Cerebellar nuclear complex (tissue), 1 donor: ENCODE measurements around the gene MAP2K5.
"Not testable (repeated sequence)": the region's sequence is repeated elsewhere in the genome, so short reads cannot be mapped to it uniquely, and the experiment has no call there.

Source experiments
- DNase-seq, 2 experiments: peaks; one replicate each; lab custom pipeline; 2025; lab: John Stamatoyannopoulos, UW

Gene MAP2K5

DNA sequence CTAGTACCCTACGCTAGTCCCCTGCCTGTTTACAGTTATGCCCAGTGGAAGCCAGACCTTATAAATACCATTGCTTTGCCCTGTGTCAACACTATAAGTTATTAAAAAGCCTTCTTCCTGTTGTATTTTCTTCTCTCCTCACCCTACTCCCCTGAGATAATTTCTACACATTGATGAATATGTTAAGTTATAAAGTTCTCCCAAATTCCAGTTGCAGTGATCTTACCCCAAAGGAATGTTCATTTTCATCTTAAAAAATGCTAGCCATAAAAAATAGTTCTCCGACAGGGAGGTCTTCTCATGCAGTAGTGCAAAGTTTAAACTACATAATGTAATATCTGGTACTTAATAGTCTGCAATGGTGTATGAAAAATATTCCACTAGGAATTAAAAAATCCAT is 58.6 kb downstream of the MAP2K5 start:
- DNase-seq: no peak

DNA sequence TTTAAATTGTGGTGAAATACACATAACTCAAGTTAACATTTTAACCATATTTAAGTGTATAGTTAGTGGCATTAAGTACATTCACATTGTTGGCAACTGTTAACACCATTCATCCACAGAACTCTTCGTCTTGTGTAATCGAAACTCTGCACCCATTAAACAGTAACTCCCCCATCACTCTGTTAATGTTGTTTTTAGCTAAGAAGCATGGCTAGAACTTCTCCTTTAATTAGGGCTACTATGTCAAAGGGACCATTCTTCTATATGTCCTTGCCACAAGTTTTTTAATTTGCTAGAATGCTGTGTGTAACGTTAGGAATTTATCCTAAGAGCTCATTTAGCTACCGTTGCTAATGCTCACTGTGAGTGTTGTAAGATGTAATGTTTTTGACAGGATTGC is 60.6 kb downstream of the MAP2K5 start:
- DNase-seq: no peak

DNA sequence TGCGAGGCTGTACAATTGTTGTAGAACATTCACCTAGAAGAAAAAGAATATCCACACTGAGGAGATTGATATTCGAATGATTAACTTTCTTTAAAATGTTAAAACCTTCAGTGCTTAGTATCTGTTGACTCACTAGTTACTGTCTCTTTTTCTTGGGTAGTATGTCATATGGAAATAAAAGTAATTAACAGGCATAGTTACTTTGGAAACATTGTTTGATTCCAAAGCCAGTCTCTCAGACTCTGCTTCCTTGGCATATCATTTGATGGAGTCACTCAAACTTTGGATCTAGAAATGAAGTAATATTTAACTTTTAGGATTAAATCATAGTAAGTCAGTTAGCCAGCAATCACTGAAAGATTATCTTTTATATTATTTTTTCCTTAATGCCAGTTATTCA is 63.4 kb downstream of the MAP2K5 start:
- DNase-seq: no peak

DNA sequence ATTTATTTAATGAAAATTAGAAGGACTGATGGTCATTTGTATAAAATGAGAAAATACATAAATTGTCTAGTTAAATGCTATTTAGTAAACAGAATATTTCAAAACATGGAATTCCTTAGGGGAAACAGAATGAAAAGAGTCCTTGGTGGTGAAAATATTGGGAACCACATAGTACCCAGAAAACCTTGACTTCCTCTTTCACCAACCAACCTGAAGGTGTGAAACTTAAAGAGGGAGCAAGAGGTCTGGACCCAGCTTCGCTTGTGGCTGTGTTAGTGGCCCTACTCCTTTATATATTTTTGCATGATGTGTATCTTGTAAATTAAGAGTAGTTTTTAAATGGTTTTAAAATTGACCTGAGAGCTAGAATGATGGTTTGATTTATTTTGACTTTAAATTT is 64.2 kb downstream of the MAP2K5 start:
- no peak for DNase-seq

DNA sequence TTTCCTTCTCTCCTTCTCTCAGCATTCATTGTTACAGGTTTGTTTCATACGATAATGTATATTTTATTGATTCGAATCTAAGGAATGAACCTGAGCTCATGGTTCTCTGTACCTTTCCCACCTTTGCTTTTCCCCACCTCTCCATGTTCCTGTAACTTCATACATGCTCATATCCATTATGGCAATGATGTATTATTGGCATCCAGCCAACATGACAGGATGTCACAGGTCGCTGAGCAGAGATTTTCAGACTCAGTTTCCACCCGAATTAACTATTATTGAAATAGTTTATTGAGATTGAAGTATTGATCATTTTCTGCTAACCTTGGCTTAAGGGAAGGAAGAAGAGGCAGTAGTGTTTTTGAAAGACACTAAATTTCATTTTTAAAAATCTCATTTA is 64.8 kb downstream of the MAP2K5 start:
- DNase-seq: no peak

DNA sequence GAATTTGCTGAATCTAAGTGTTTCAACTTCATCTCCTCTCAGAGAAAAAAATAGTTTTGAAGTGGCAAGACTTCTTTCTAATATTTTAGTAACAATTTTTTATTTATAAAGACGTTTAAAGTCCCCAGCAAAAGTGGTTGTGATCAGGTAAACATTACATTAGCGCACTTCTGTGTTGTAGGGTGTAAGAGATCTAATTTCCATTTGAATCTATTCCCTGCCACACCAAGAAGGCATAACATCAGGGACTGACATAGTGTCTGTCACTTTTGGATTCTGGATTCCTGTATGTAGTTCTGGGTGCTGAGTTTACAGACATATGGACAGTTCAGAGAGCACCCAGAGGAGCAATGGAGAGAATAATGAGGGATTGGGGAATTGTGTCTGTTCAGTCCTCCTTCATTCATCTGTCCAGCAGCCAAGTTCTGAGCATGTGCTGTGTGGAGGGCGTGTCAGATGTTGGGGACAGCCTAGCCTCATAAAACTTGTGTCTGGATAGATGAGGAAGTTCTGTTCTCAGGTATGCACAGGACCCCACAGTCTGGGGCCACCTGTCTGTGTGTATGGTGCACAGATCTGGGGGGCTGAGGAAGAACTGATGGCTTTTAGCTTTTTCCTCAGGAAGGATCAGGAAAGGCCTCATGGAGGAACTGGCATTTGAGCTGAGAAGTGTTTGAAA is 65.6 kb downstream of the MAP2K5 start:
- no peak for DNase-seq

DNA sequence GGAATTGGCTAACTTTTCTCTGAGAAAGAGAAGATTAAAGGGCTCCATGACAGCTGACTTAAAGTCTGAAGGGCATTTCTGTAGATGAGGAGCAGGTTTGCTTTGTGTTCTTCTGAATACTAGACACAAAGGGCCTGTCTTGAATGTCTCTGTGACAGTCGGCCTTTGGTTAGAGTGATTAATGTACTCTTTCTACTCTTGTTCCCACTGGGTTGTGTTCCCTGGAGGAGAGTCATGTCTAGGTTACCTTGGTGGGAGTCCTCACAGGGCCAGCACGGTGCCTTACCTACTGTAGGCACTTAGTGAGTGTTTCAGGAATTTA is 66.1 kb downstream of the MAP2K5 start:
- no peak for DNase-seq

DNA sequence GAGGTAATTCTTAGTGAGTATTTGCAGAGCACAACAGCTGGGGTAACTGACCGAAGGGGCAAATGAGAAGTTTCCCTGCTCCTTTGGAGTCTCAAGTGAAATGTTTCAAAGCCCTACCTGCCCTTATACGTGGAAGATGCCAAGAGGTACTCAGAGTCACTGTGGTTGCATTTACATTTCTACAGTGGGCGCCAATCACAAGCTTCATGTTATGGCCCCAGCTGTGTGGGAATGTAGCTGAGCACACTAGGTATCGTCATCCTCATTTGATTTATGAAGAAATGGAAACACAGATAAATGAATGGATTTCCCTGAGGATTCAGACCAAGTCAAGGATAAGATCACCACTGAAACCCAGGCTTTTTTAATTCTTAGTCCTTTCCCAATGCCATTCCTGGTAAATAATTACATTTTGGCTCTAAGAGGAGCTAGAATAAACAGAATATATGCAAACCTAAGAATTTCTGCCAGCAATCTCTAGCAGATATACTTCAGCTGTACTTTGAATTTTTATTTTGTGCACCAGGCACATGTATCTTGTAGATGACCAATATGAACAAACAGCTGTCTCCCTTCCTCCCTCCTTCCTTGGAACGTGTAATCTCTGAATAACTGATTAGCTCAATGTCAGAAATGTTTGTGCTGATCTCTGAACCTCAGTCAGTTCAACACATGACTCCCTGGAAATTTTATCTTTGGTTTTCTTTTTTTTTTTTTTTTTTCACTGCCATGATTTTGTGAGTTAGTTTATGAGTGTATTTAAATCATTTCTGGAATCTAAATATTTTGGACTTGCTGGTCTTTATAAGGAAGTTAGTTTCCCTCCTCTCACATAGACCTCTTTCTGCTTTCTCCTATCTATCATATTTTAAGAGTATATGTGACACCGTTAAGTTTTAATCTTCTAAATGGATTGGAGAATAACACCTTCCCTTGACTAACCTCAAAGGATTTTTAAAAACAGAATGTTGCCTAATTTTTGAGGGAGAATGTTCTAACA is 69.2 kb downstream of the MAP2K5 start:
- no peak for DNase-seq

DNA sequence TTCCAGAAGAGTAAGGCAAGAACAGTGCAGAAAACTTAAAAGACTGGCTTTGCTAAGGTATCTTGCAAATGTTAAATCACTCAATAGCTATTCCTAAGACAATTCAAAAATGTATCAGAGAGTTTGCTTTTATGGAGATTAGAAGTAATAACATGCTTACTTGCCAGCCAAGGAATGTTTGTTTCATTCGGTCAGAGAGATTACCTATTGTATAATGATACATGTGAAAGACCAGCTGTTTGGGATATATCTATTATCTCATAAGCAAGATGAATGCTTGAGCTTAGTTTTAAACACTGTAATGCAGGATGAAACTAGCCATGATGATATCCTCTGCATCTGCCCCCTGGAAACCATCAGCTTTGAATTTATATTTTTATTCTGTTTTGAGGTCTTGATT is 70.7 kb downstream of the MAP2K5 start:
- no peak for DNase-seq

DNA sequence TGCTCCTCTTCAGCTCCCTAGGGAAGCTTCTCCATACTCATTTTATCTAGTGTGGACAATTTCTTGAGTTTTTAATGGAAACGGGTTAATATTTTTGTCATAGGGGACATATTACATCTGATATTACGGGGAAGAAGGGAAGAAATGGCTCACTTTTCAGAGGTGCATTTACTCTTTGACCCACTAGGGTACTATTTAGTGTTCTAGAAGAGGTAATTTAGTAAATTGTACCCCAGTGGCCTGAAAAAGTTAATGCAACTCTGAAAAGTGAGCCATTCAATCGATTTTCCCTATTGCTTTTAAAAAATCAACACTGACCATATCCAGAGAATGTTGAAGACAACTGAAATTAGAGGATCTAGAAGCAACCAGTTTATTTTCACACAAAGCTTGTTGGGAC is 71.2 kb downstream of the MAP2K5 start:
- no peak for DNase-seq

DNA sequence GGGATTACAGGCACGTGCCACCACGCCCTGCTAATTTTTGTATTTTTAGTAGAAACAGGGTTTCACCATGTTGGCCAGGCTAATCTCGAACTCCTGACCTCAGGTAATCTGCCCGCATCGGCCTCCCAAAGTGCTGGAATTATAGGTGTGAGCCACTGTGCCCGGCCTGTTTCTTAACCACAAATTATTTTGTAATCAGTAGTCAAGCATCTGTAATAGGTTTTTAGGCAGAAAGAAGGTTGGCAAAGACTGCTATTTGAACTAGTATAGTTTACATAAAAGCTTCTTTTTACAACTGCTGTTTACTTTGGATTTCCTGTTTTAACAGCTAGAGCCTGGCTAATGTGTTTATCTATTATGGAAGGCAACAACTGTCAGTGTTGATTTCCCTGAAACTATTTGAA is 72.6 kb downstream of the MAP2K5 start:
- DNase-seq: not testable (repeated sequence)

DNA sequence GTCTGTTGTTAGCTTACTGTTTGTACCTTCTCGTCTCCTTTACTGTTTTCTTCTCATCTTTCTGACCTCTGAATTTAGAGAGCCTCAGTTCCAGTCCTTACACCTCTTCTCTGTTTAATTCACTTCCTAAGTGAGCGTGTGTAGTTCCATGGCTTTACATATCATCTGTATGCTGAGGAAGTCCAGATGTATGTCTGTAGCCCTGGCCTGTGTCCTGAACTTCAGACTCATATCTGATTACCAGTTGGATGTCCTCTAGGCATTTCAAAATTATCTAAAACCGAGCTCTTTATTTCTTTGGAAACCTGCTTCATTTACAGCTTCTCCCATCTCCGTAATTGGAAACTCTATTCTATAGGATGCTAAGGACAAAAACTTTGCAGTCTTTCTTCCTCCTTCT is 75.8 kb downstream of the MAP2K5 start:
- DNase-seq: no peak

DNA sequence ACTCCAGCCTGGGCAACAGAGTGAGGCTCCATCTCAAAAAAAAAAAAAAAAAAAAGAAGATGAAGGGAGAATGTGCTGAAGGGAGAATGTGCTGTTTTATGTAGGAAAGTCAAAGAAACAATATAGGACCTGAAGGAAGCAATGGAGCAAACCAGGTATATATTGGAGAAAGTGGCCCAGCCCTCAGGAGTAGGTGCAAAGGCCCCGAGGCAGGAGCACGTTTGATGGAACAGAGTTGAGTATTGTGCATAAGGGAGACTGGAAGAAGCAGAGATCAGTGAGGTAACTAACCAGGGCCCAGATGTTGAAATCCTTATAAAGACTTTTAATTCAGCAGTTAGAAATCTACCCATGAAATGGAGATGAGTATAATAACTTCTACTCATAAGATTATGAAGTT is 79.6 kb downstream of the MAP2K5 start:
- no peak for DNase-seq

DNA sequence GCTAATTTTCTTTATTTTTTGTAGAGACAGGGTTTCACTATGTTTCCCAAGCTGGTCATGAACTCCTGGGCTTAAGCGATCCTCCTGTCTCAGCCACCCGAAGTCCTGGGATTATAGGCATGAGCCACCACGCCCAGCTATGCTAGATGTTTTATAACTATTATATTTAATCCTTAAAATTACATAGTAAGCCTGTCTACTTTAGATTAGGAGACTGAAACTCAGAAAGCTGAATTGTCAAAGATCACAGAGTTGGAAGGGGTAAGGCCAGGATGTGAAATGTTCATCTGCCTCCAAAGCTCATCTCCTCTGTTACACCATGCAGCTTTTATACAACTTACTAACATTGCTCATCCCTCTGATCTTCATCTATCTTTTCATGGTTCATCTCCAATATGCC is 89.8 kb downstream of the MAP2K5 start:
- no peak for DNase-seq

DNA sequence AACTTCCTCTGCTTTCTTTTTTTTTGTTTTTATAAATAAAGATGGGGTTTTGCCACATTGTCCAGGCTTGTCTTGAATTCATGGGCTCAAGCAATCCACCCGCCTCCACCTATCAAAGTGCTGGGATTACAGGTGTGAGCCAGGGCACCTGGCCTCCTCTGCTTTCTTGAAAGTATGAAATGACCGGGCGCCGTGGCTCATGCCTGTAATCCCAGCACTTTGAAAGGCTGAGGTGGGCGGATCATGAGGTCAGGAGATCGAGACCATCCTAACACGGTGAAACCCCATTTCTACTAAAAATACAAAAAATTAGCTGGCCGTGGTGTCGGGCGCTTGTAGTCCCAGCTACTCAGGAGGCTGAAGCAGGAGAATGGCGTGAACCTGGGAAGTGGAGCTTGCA is 93.4 kb downstream of the MAP2K5 start:
- not testable (repeated sequence) for DNase-seq

DNA sequence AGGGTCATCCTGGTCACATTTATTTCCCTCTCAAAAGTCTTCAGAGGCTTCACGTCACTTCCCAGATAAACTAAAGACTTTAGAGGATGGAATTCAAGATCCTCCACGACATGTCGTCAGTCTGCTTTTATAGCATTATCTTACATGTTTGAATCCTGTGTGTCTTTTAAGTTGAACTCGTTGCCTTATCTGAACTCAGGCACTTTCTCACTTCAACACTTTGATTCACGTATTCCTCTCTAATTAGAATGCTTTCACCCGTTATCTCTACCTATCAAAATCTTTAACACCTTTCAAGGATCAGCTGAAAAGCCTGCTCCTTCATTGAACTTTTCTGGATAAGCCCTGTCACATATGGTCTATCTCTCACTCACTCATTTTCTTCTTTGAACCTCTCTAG is 97.1 kb downstream of the MAP2K5 start:
- DNase-seq: no peak

DNA sequence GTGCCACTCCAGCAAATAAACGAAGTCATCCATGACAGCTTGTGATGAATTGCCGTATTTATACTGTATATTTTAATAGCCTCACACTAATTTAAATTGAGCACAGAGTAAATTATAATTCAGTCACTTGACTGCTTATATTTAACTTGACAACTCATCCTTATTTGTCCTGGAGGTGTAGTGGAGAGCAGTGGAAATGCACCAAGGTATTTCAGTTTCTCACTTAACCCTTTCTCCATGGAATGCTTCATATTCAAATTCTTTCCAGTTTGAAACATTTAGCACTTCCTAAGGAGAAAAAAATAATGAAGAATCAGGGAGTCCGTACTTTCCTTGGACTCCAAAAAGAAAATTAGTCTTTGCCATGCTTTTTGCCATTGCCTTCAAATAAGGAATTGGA is 99.0 kb downstream of the MAP2K5 start:
- DNase-seq: no peak

DNA sequence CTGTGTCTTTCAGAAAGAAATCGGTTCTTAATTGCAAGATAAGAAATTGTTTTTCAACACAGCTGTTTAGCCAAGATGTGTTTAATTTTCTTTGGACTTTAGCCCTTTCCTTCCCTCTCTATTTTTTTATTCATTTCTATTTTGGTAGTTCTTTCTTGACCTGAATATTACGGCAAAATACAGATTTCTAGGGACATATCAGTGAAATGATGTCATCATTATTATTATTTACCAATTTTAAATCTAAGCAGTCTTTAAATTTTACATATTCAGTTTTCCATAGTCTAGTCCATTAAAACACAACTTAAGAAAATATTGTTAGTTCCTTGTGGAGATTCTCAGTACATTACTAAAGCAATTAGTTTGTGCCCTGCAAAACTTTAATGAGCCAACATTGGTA is 104.3 kb downstream of the MAP2K5 start:
- DNase-seq: no peak

DNA sequence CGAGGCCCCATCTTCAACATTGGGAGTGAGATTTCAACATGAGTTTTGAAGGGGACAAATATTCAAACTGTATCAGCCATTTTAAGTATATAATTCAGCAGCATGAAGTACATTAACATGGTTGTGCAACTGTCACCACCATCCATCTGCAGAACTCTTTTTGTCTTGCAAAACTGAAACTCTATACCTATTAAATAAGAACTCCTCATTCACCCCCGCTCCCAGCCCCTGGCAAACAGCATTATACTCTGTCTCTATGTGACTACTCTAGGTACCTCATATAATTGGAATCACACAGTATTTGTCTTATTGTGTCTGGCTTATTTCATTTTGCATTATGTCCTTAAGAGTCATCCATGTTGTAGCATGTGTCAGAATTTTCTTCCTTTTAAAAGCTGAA is 110.1 kb downstream of the MAP2K5 start:
- no peak for DNase-seq

DNA sequence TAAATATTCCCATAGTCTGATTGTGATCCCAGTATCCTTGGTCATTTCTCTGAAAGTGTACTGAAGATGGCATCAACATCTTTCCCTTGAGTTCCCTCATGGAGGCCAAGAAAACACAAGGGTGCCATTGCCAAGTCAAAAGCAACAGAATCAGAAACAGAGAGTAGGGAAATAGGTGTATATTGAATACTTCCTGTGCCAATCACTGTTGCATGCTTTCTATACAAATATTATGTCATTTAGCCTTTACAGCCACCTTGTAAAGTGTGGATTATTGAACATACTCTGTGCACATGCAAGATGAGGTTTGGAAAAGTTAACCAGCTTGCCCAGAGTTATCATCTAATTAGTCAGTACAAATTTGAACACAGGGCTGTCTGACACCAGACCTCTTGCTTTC is 117.9 kb downstream of the MAP2K5 start:
- no peak for DNase-seq

DNA sequence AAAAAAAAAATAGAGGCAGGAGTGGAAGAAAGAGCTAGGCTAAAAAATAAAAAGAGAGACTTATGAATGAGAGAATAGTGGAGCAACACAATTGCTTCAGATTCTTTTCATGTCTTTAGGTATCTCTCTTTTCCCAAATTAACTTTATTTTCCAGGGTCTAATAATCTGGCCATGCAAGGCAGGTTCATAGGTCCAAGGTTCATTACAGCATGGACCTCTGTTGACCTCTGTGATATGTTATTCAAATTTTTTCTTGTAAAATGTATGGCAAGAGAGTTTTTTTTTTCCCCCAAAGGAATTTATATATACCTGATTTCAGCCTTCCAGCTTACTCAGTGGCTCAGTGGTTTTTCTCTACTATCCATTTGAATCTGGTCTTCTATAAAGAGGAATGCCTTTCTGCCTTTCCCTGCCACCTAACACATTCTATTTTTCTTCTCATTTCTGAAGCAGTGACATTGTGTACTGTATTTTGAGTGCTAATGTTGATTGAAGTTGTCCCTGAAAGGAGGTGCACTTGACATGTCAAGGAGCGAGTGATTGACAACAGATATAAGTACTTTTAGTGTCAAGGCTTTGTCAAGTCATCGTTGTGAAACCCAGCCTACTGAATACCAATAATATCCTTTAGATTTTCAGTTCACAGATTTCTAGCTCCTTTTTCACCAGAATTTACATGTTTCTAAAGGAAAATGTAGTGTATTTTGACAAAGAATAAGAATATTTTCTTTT is 118.5 kb downstream of the MAP2K5 start:
- no peak for DNase-seq

DNA sequence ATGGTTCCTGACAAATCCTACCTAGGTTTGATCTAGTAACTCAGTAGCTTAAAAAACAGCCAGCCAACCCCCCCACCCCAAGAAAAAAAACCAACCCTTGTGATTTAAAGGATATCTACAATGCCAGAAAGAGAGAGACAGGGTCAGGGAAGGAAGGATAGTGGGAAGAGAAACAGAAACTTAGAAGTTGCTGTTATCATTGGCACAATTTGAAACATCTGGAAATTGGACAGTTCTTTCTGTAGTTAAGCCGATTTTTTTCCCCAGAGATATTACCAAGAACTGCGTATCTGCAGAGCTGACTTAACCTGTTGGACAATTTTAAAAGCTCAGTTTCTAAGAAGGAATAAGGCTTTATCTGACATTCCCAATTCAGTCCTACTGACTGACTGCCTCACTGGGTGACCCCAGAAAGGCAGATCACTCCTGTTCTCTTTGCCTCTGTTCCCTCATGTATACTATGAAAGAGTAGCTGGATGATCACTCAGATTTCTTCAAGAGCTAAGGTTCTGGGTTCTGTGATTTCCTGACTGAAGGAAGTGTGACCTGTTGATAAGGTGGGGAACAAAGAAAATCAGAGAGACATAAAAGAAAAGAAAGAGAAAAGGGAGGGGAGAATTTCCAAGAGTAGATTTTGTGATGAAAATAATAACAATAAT is 128.3 kb downstream of the MAP2K5 start:
- no peak for DNase-seq
